Stimulated activated CD4-positive, alpha-beta T cell treated with anti-CD3 and anti-CD28 coated beads, Interleukin-15, amount 100 ng/mL, for 1 hour (primary cell): ENCODE data around the gene ARL2BP.
A peak's percentile ranks its signal among the peaks of the same experiment; 100 is the strongest.
"Not testable (repeated sequence)": the region's sequence is repeated elsewhere in the genome, so short reads cannot be mapped to it uniquely, and the experiment has no call there.

ENCODE experiments used
- DNase-seq, 2 donors: peaks; one replicate each; pipeline ENCODE4 v3.0.0-alpha.2; 2020; ENCODE audit warnings: low read depth in 1 of 2, low spot score in 1 of 2

Gene ARL2BP

DNA sequence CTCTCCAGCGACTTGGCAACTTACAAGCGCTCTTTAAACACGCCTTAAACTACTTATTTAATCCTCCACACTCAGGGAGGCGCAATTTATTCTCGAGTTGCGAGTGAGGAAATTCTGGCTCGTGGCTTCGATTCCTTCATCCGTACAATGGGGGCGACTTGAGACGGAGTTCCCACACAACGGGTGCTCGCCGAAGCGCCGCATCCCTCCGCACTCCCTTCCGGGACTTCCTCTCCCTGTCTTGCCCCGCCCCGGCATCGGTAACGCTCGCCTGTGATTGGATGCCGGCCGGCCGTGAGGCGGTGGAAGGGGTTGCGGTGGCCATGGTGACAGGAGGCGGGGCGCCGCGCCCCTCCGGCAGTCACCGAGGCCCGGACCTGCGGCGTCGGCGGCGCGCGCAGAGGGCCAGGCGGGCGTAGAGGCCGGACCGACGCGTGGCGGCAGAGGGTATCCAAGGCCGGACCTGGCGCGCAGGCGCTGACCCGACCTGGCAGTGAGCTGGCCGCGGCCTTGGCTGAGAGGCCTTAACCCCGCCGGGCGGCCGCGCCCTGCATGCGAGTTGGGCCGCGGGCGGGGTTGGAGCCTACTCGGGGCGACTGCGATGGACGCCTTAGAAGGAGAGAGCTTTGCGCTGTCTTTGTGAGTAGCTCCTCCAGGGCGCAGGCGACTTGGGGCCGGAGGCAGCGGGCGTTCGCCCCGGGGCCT is at the start of gene ARL2BP:
TSS of gene ARL2BP (plus strand) at position 493 of the 705 bp plus-strand sequence. CDS start at position 602, 109 bp downstream.
- DNase-seq: peak; percentile 95 to 97

- no peak for DNase-seq
These were observed 48.8 kb upstream of the ARL2BP start for GRCh38 chr16:57196286-57196685.

- DNase-seq: no peak
These were observed 48.3 kb upstream of the ARL2BP start for GRCh38 chr16:57196753-57197152.

DNA sequence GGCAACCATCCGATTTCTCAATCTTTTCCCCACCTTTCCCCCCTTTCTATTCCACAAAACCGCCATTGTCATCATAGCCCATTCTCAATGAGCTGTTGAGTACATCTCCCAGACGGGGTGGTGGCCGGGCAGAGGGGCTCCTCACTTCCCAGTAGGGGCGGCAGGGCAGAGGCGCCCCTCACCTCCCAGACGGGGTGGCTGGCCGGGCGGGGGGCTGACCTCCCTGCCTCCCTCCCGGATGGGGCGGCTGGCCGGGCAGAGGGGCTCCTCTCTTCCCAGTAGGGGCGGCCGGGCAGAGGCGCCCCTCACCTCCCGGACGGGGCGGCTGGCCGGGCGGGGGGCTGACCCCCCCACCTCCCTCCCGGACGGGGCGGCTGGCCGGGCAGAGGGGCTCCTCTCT is 44.7 kb upstream of the ARL2BP start:
- DNase-seq: not testable (repeated sequence)

GRCh38 chr16:57200926-57201325 is 44.1 kb upstream of the ARL2BP start:
- not testable (repeated sequence) for DNase-seq

- no peak for DNase-seq
These were observed 42.8 kb upstream of the ARL2BP start for GRCh38 chr16:57202095-57202886.

- DNase-seq: no peak
These were observed 41.6 kb upstream of the ARL2BP start for GRCh38 chr16:57203451-57203850.

DNA sequence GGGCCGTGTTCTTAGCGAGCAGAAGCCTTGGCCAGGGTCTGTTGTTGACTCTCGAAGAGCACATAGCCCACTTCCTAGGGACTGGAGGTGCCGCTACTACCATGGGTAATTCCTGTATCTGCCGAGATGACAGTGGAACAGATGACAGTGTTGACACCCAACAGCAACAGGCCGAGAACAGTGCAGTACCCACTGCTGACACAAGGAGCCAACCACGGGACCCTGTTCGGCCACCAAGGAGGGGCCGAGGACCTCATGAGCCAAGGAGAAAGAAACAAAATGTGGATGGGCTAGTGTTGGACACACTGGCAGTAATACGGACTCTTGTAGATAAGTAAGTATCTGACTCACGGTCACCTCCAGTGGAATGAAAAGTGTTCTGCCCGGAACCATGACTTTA is 40.4 kb upstream of the ARL2BP start:
- no peak for DNase-seq

GRCh38 chr16:57208926-57209325 is 36.1 kb upstream of the ARL2BP start:
- DNase-seq: no peak

DNA sequence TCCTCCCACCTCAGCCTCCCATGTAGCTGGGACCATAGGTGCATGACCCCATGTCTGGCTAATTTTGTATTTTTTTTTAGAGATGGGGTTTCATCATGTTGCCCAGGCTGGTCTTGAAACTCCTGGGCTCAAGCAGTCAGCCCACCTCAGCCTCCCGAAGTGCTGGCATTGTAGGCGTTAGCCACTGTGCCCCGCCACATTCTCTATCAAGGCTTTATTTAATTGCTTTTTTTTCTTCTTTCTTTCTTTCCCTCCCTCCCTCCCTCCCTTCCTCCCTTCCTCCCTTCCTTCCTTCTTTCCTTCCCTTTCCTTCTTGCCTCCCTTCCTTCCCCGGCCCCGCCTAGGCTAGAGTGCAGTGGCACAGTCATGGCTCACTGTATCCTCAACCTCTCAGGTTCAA is 35.3 kb upstream of the ARL2BP start:
- DNase-seq: no peak

DNA sequence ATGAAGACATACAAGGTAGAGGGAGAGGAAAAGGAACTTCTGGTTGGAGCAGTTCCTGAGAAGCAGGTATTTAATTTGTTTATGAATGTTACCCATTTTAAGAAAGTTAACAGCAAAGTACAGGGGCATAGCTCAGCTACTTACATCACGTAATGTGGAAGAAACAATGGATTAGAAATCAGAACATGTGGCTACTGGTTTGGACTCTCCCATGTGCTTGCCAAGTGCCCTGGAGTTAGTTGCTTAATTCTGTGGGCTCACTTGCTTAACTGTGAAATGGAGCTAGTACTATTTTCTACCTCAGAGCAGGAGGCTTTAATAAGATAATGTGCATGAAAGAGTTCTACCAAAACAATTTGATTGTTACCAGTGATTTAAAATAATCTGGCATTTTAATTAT is 31.6 kb upstream of the ARL2BP start:
- DNase-seq: no peak

DNA sequence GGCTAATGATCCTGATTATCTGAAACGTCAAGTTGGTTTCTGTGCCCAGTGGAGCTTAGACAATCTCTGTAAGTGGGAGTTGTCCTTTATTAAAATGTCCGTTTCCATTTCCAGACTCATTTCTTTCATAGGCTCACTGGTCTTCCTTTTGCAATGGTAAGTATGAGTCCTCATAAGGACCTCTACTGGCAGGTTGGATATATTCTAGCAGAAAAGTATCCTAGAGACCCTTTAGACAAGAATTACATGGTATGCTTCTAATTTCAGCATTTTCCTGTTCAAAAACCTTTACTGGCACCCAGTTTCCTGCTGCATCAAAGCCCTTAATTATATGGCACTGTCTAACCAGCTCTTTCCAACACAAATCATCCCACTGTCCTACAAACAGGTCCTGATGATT is 28.1 kb upstream of the ARL2BP start:
- DNase-seq: no peak

GRCh38 chr16:57223057-57223456 is 22.0 kb upstream of the ARL2BP start:
- DNase-seq: no peak

DNA sequence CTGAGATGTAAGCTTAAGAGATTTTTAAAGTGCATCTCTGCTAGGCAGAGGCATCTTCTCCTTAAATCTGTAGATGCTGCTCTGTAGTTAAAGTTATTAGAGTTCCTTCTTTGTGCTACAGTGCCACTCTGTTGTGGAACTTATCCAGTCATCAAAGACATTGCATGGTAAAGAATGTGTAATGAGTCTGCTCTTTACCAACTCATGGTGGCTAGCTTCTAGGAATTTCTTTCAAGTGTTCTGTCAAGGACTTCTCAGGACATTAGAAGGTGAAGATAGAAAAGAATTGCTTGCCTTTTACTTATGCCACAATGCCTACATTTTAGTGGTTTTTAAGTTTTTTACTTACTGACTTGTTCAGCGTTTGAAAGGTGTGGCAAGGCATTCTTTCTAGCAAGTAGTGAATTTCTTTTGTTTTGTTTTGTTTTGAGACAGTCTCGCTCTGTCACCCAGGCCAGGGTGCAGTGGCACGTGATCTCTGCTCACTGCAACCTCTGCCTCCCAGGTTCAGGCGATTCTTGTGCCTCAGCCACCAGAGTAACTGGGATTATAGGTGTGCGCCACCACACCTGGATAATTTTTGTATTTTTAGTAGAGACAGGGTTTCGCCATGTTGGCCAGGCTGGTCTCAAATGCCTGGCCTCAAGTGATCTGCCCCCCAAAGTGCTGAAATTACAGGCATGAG is 20.3 kb upstream of the ARL2BP start:
- DNase-seq: no peak

GRCh38 chr16:57225978-57226377 is 19.1 kb upstream of the ARL2BP start:
- DNase-seq: no peak

GRCh38 chr16:57226701-57227621 is 18.1 kb upstream of the ARL2BP start:
- no peak for DNase-seq

GRCh38 chr16:57229079-57229478 is 16.0 kb upstream of the ARL2BP start:
- DNase-seq: no peak

DNA sequence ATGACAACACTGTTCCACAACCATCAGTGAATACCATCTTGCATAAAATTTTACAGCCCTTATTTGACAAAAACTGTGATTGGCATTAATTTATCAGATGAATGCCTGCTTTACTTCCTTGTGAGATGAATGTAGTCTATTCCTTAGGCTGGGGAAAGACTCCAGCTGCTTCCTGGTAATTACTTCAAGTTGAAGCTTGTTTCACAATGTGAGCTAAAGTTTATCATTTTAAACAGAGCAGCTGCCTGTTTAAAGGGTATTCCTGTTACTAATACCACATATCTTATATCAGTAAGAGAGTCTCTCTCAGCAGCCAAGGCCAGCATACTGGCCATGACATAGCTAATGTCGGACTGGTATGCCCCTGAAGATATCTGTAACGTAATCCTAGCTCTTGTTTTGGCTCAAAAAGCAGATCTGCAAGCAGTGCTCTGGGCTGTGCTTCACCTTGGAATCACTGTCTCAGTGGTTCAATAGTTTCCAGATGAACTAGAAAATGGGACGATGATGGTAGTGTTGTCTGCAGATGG is 13.2 kb upstream of the ARL2BP start:
- DNase-seq: no peak

DNA sequence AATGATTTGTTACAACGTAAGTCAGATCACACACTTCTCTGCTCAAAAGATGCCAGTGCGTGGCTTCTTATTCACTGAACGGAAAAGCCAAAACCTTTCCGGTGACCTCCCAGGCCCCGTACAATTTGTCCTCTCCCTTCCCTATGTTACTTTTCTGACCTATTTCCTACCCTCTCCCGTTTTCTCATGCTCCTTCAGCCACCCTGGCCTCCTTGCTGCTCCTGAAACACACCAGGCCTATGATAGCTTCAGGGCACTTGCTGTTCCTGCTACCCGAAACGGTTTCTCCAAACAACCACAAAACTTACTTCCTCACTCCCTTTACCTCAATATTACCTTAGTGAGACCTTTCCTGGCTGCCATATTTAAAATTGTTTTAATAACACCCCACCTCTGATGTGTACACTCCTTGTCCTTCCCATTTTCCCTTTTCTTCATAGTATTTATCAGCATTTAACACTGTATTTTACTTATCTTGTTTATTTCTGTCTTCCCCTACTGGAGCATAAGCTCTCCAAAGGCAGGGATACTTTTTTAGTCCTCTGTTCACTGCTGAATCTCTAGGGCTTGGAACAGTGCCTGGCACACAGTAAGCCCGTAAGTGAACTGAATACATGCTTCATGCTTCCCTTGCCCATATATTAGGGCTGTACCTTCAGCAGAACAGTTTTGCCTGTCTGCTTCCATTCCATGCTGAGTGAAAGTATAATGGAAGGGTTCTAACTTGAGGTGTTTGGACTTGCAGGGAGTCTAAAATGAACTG is 10.9 kb upstream of the ARL2BP start:
- no peak for DNase-seq

DNA sequence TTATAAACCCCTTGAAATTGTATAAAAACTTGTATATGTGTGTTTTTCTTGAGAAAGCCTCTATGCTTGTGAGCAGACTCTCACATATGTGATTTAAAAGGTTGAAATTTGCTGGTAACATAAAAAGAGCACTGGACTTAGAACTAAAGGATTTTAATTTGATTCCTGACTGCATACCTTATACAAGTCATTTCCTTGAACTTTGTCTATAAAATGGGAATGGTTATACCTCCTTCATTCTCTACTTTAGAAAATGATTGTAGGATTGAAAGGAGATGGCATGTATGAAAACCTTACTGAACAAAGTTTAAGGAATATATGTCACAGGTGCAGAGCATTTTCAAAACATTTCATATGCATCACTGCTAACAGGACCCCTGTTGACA is 10.4 kb upstream of the ARL2BP start:
- DNase-seq: no peak
